KOPT-K1 (cell line): ENCODE measurements around the gene HTR3E.
"Not testable (repeated sequence)": the region's sequence is repeated elsewhere in the genome, so short reads cannot be mapped to it uniquely, and the experiment has no call there.

Experiments
- H3K27ac ChIP-seq: fragments of 200-600 bp; sonication (generic); 2 replicates; pipeline ENCODE4 v1.5.1; 2016; ENCODE audit warnings: antibody characterized with exemption, mild to moderate bottlenecking, low read depth, low read length; ENCODE audit not compliant: poor library complexity, severe bottlenecking
- H3K36me3 ChIP-seq: fragments of 200-600 bp; sonication (generic); 2 replicates; pipeline ENCODE4 v1.5.1; 2017; ENCODE audit warnings: antibody characterized with exemption, mild to moderate bottlenecking, low read length, moderate library complexity; ENCODE audit not compliant: insufficient read depth
- H3K9me3 ChIP-seq: fragments of 200-600 bp; sonication (generic); 2 replicates; pipeline ENCODE4 v1.5.1; 2017; ENCODE audit warnings: antibody characterized with exemption, low read length, mild to moderate bottlenecking; ENCODE audit not compliant: insufficient read depth, poor library complexity, severe bottlenecking

The HTR3E gene

GRCh38 chr3:184082034-184082433 is 14.8 kb upstream of the HTR3E start:
- Histone ChIP-seq H3K9me3 (no peaks in the 10 kb centered on the region), H3K27ac (no peak overlapping the region), H3K36me3 (no peaks in the 10 kb centered on the region)

GRCh38 chr3:184082465-184082864 is 14.4 kb upstream of the HTR3E start:
- Histone ChIP-seq H3K36me3 (no peaks in the 10 kb centered on the region), H3K9me3 (no peaks in the 10 kb centered on the region), H3K27ac (no peak overlapping the region)

- H3K36me3 ChIP-seq = no peaks in the 10 kb centered on the region
- no peaks in the 10 kb centered on the region for H3K9me3 ChIP-seq
- H3K27ac ChIP-seq = no peak overlapping the region
These were observed 11.4 kb upstream of the HTR3E start for GRCh38 chr3:184085389-184085852.

GRCh38 chr3:184092199-184092598 is 4.7 kb upstream of the HTR3E start:
- Histone ChIP-seq H3K27ac (no peak overlapping the region), H3K36me3 (no peaks in the 10 kb centered on the region), H3K9me3 (peaks cover 23% of the 10 kb centered on the region)

GRCh38 chr3:184097556-184097955 is 692 bp downstream of the HTR3E start:
- Histone ChIP-seq H3K9me3 (peaks cover 8% of the 10 kb centered on the region), H3K36me3 (no peaks in the 10 kb centered on the region), H3K27ac (no peak overlapping the region)

GRCh38 chr3:184099806-184100686 is 3.2 kb downstream of the HTR3E start:
- H3K9me3 ChIP-seq = no peaks in the 10 kb centered on the region
- H3K36me3 ChIP-seq = no peaks in the 10 kb centered on the region
- H3K27ac ChIP-seq = no peak overlapping the region

- Histone ChIP-seq H3K9me3 (no peaks in the 10 kb centered on the region), H3K36me3 (no peaks in the 10 kb centered on the region), H3K27ac (no peak overlapping the region)
These were observed 13.5 kb downstream of the HTR3E start for GRCh38 chr3:184110316-184110725.

- Histone ChIP-seq H3K36me3 (no peaks in the 10 kb centered on the region), H3K27ac (no peak overlapping the region)
These were observed 19.2 kb downstream of the HTR3E start for GRCh38 chr3:184116017-184116416.

GRCh38 chr3:184117636-184118035 is 20.8 kb downstream of the HTR3E start:
- Histone ChIP-seq H3K36me3 (no peaks in the 10 kb centered on the region), H3K9me3 (no peaks in the 10 kb centered on the region), H3K27ac (no peak overlapping the region)

More at GRCh38 chr3:184116017-184116416, 19.2 kb downstream of the HTR3E start:
- H3K9me3 ChIP-seq = no peaks in the 10 kb centered on the region

- not testable (repeated sequence) for H3K27ac ChIP-seq, H3K36me3 ChIP-seq, H3K9me3 ChIP-seq
These were observed 24.2 kb downstream of the HTR3E start for GRCh38 chr3:184121031-184121430.

GRCh38 chr3:184126006-184126405 is 29.1 kb downstream of the HTR3E start:
- Histone ChIP-seq H3K9me3 (no peaks in the 10 kb centered on the region), H3K27ac (no peak overlapping the region), H3K36me3 (no peaks in the 10 kb centered on the region)

- Histone ChIP-seq H3K36me3 (no peaks in the 10 kb centered on the region), H3K9me3 (no peaks in the 10 kb centered on the region), H3K27ac (no peak overlapping the region)
These were observed 32.1 kb downstream of the HTR3E start for GRCh38 chr3:184129012-184129411.

GRCh38 chr3:184132945-184133344 is 36.1 kb downstream of the HTR3E start:
- H3K27ac ChIP-seq = no peak overlapping the region
- H3K9me3 ChIP-seq = no peaks in the 10 kb centered on the region
- peaks cover 15% of the 10 kb centered on the region for H3K36me3 ChIP-seq

GRCh38 chr3:184133840-184134745 is 37.2 kb downstream of the HTR3E start:
- peaks cover 24% of the 10 kb centered on the region for H3K36me3 ChIP-seq
- H3K27ac ChIP-seq = peak overlapping the region; percentile 78

GRCh38 chr3:184134746-184135148 is 37.9 kb downstream of the HTR3E start:
- H3K27ac ChIP-seq = peak overlapping the region; percentile 78
- H3K9me3 ChIP-seq = no peaks in the 10 kb centered on the region

More at GRCh38 chr3:184133840-184134745, 37.2 kb downstream of the HTR3E start:
- H3K9me3 ChIP-seq = no peaks in the 10 kb centered on the region

More at GRCh38 chr3:184134746-184135148, 37.9 kb downstream of the HTR3E start:
- H3K36me3 ChIP-seq = peaks cover 24% of the 10 kb centered on the region
